Activated CD4-positive, alpha-beta T cell treated with anti-CD3 and anti-CD28 coated beads, Interleukin-2, amount 10 ng/mL, durations not matched to agents 7 days and 5 days (primary cell): Measurements from ENCODE around the gene MMS19. TPM values are rescaled to one million over a fixed set of nuclear protein-coding genes. Genes with fewer than 3 reads are reported as not detected.

Experiments used
- CTCF ChIA-PET: fragments of 350-600 bp; sonication (Branson Sonifier 250); formaldehyde crosslinking; loops from one replicate; lab custom pipeline; 2021; ENCODE audit warnings: antibody characterized with exemption; lab: Charles Lee
- POLR2A ChIA-PET: fragments of 350-600 bp; sonication (Branson Sonifier 250); formaldehyde crosslinking; loops from one replicate; lab custom pipeline; 2021; ENCODE audit warnings: antibody characterized with exemption; lab: Charles Lee
- DNase-seq: peaks from one replicate; pipeline ENCODE4 v3.0.0-alpha.2; 2020
- H3K27ac Mint-ChIP-seq: one replicate; pipeline ENCODE4 v1.8.0; 2021; ENCODE audit warnings: mild to moderate bottlenecking, moderate library complexity, mixed read lengths
- H3K27me3 Mint-ChIP-seq: one replicate; pipeline ENCODE4 v1.8.0; 2021; ENCODE audit warnings: mixed read lengths
- H3K36me3 Mint-ChIP-seq: one replicate; pipeline ENCODE4 v1.8.0; 2021; ENCODE audit warnings: low read depth, mixed read lengths
- H3K4me1 Mint-ChIP-seq: one replicate; pipeline ENCODE4 v1.8.0; 2021; ENCODE audit warnings: mixed read lengths
- H3K4me3 Mint-ChIP-seq: one replicate; pipeline ENCODE4 v1.8.0; 2021; ENCODE audit warnings: mild to moderate bottlenecking, moderate library complexity, mixed read lengths
- H3K9me3 Mint-ChIP-seq: one replicate; pipeline ENCODE4 v1.8.0; 2021; ENCODE audit warnings: mixed read lengths
- total RNA-seq, 2 experiments: library from RNA; stranded (reverse); gene quantifications; one replicate each; pipeline ENCODE4 v1.2.3, GENCODE V29; 2021

MMS19 gene
- total RNA-seq, 2 experiments from 2014 or later = 64.7 to 68.6 TPM

GRCh38 chr10:97450828-97451227 lies 47.4 kb downstream of the MMS19 start:
- no peaks in the 10 kb centered on the region for H3K9me3 Mint-ChIP-seq
- H3K27ac Mint-ChIP-seq = no peak overlapping the region
- no peaks in the 10 kb centered on the region for H3K27me3 Mint-ChIP-seq
- no peak for DNase-seq
- peaks cover 29% of the 10 kb centered on the region for H3K36me3 Mint-ChIP-seq
- CTCF ChIA-PET = interaction anchor here (0.6 to 1.1 kb wide), 2 partner anchors 21 to 48 kb away, joined by 3 read pairs; no protein-coding TSS in a partner anchor
- no peak overlapping the region for H3K4me3 Mint-ChIP-seq
- H3K4me1 Mint-ChIP-seq = peaks cover 44% of the 10 kb centered on the region
- POLR2A ChIA-PET = no interaction called here

GRCh38 chr10:97445722-97446639 lies 52.2 kb downstream of the MMS19 start, which contains the start of the genes EXOSC1 and ZDHHC16:
TSS of gene EXOSC1 (minus strand) at chr10:97446006. CDS start at chr10:97445985, 21 bp downstream.
TSS of gene ZDHHC16 (plus strand) at chr10:97446175. CDS start at chr10:97451676, 5,501 bp downstream.
- H3K4me3 Mint-ChIP-seq = peak within 1 kb of the TSS; percentile 89
- peaks cover 49% of the 10 kb centered on the region for H3K4me1 Mint-ChIP-seq
- peak; percentile 95 for DNase-seq
- peak within 1 kb of the TSS; percentile 83 for H3K27ac Mint-ChIP-seq
- H3K27me3 Mint-ChIP-seq = no peaks in the 10 kb centered on the region
- H3K36me3 Mint-ChIP-seq = peaks cover 24% of the 10 kb centered on the region
- ChIA-PET CTCF (interaction anchor here (1.0 to 3.3 kb wide), 5 partner anchors 10 to 45 kb away, joined by 3 to 9 read pairs (median 4); partner anchors contain the start of gene RRP12), POLR2A (no interaction called here)
- H3K9me3 Mint-ChIP-seq = no peaks in the 10 kb centered on the region

GRCh38 chr10:97445357-97445721 lies 52.9 kb downstream of the MMS19 start:
- POLR2A ChIA-PET = no interaction called here
- peak overlapping the region; percentile 89 for H3K4me3 Mint-ChIP-seq
- CTCF ChIA-PET = interaction anchor here (0.9 to 3.3 kb wide), 7 partner anchors 9 to 45 kb away, joined by 3 to 9 read pairs (median 4); partner anchors contain the start of gene RRP12
- H3K27ac Mint-ChIP-seq = peak overlapping the region; percentile 83
- peaks cover 47% of the 10 kb centered on the region for H3K4me1 Mint-ChIP-seq
- H3K27me3 Mint-ChIP-seq = no peaks in the 10 kb centered on the region
- peaks cover 22% of the 10 kb centered on the region for H3K36me3 Mint-ChIP-seq
- no peaks in the 10 kb centered on the region for H3K9me3 Mint-ChIP-seq
- no peak for DNase-seq

- Mint-ChIP-seq H3K36me3 (peaks cover 25% of the 10 kb centered on the region), H3K9me3 (no peaks in the 10 kb centered on the region), H3K4me3 (peak overlapping the region; percentile 89), H3K27ac (no peak overlapping the region), H3K4me1 (peaks cover 44% of the 10 kb centered on the region), H3K27me3 (no peaks in the 10 kb centered on the region)
- POLR2A ChIA-PET = no interaction called here
- CTCF ChIA-PET = interaction anchor here (0.9 to 3.3 kb wide), 4 partner anchors 10 to 43 kb away, joined by 3 to 9 read pairs (median 4); partner anchors contain the start of gene RRP12
- DNase-seq = no peak
Measured at GRCh38 chr10:97444212-97444611, 54.0 kb downstream of the MMS19 start.

GRCh38 chr10:97442277-97442676 lies 55.9 kb downstream of the MMS19 start:
- no peak for DNase-seq
- H3K4me1 Mint-ChIP-seq = peaks cover 29% of the 10 kb centered on the region
- ChIA-PET POLR2A (no interaction called here), CTCF (interaction anchor here (0.6 to 3.3 kb wide), 6 partner anchors 9 to 46 kb away, joined by 3 to 9 read pairs (median 3); no protein-coding TSS in a partner anchor)
- no peak overlapping the region for H3K4me3 Mint-ChIP-seq
- H3K36me3 Mint-ChIP-seq = peaks cover 26% of the 10 kb centered on the region
- H3K9me3 Mint-ChIP-seq = no peaks in the 10 kb centered on the region
- H3K27me3 Mint-ChIP-seq = no peaks in the 10 kb centered on the region
- no peak overlapping the region for H3K27ac Mint-ChIP-seq

- peak overlapping the region; percentile 43 for H3K27ac Mint-ChIP-seq
- CTCF ChIA-PET = interaction anchor here (0.6 kb wide), 1 partner anchor 28 kb away, joined by 4 read pairs; no protein-coding TSS in a partner anchor
- POLR2A ChIA-PET = interaction anchor here (0.6 kb wide), 1 partner anchor 1359 kb away, joined by 4 read pairs; no protein-coding TSS in a partner anchor
- H3K27me3 Mint-ChIP-seq = no peaks in the 10 kb centered on the region
- peaks cover 8% of the 10 kb centered on the region for H3K4me1 Mint-ChIP-seq
- peaks cover 49% of the 10 kb centered on the region for H3K36me3 Mint-ChIP-seq
- DNase-seq = no peak
- H3K9me3 Mint-ChIP-seq = no peaks in the 10 kb centered on the region
- no peak overlapping the region for H3K4me3 Mint-ChIP-seq
Measured at GRCh38 chr10:97435211-97435610, 63.0 kb downstream of the MMS19 start.

- ChIA-PET CTCF (interaction anchor here (0.6 to 0.9 kb wide), 2 partner anchors 10 to 29 kb away, joined by 3 to 4 read pairs; no protein-coding TSS in a partner anchor), POLR2A (interaction anchor here (0.6 kb wide), 1 partner anchor 1358 kb away, joined by 4 read pairs; no protein-coding TSS in a partner anchor)
- H3K27me3 Mint-ChIP-seq = no peaks in the 10 kb centered on the region
- peaks cover 48% of the 10 kb centered on the region for H3K36me3 Mint-ChIP-seq
- no peak overlapping the region for H3K27ac Mint-ChIP-seq
- peaks cover 9% of the 10 kb centered on the region for H3K4me1 Mint-ChIP-seq
- no peak for DNase-seq
- no peaks in the 10 kb centered on the region for H3K9me3 Mint-ChIP-seq
- H3K4me3 Mint-ChIP-seq = no peak overlapping the region
Measured at GRCh38 chr10:97434557-97434956, 63.7 kb downstream of the MMS19 start.

GRCh38 chr10:97434055-97434454 lies 64.2 kb downstream of the MMS19 start:
- Mint-ChIP-seq H3K36me3 (peaks cover 53% of the 10 kb centered on the region), H3K9me3 (no peaks in the 10 kb centered on the region), H3K4me3 (no peak overlapping the region), H3K27ac (no peak overlapping the region), H3K27me3 (no peaks in the 10 kb centered on the region), H3K4me1 (peaks cover 14% of the 10 kb centered on the region)
- ChIA-PET POLR2A (interaction anchor here (0.6 kb wide), 2 partner anchors 11 to 103 kb away, joined by 3 to 8 read pairs; no protein-coding TSS in a partner anchor), CTCF (interaction anchor here (0.9 to 1.0 kb wide), 3 partner anchors 8 to 26 kb away, joined by 3 read pairs; no protein-coding TSS in a partner anchor)
- DNase-seq = no peak

GRCh38 chr10:97428572-97428981 lies 69.6 kb downstream of the MMS19 start:
- ChIA-PET POLR2A (interaction anchor here (1.2 kb wide), 1 partner anchor 16 kb away, joined by 5 read pairs; no protein-coding TSS in a partner anchor), CTCF (interaction anchor here (0.9 to 1.9 kb wide), 4 partner anchors 9 to 28 kb away, joined by 3 to 7 read pairs (median 4); partner anchors contain the start of gene RRP12)
- Mint-ChIP-seq H3K36me3 (peaks cover 52% of the 10 kb centered on the region), H3K27ac (peak overlapping the region; percentile 88), H3K4me3 (peak overlapping the region; percentile 80), H3K4me1 (peaks cover 39% of the 10 kb centered on the region), H3K9me3 (no peaks in the 10 kb centered on the region), H3K27me3 (no peaks in the 10 kb centered on the region)
- DNase-seq = peak; percentile 41

GRCh38 chr10:97427571-97428179 lies 70.5 kb downstream of the MMS19 start:
- Mint-ChIP-seq H3K9me3 (no peaks in the 10 kb centered on the region), H3K36me3 (peaks cover 51% of the 10 kb centered on the region), H3K27ac (peak overlapping the region; percentile 96), H3K4me1 (peaks cover 47% of the 10 kb centered on the region), H3K4me3 (peak overlapping the region; percentile 92), H3K27me3 (no peaks in the 10 kb centered on the region)
- ChIA-PET POLR2A (interaction anchor here (0.6 to 1.2 kb wide), 4 partner anchors 9 to 124 kb away, joined by 3 to 5 read pairs (median 4); partner anchors contain the start of gene RRP12), CTCF (interaction anchor here (0.9 to 1.9 kb wide), 5 partner anchors 9 to 27 kb away, joined by 3 to 7 read pairs (median 3); partner anchors contain the start of gene RRP12)
- DNase-seq = peak; percentile 26

- POLR2A ChIA-PET = interaction anchor here (1.2 kb wide), 2 partner anchors 8 to 26 kb away, joined by 3 to 4 read pairs; partner anchors contain the start of gene RRP12
- CTCF ChIA-PET = interaction anchor here (1.3 to 1.9 kb wide), 3 partner anchors 8 to 26 kb away, joined by 3 to 7 read pairs (median 4); partner anchors contain the start of gene RRP12
- Mint-ChIP-seq H3K36me3 (peaks cover 47% of the 10 kb centered on the region), H3K4me1 (peaks cover 46% of the 10 kb centered on the region), H3K27ac (peak overlapping the region; percentile 96), H3K4me3 (peak overlapping the region; percentile 92), H3K27me3 (no peaks in the 10 kb centered on the region), H3K9me3 (no peaks in the 10 kb centered on the region)
- no peak for DNase-seq
Measured at GRCh38 chr10:97426776-97427570, 71.2 kb downstream of the MMS19 start.
